Gastroesophageal sphincter (tissue), 4 donors: ENCODE measurements around the gene GGT6. TPM values are rescaled to one million over a fixed set of nuclear protein-coding genes. Genes with fewer than 3 reads are reported as not detected.
A peak's percentile ranks its signal among the peaks of the same experiment; 100 is the strongest.
"Not testable (repeated sequence)": the region's sequence is repeated elsewhere in the genome, so short reads cannot be mapped to it uniquely, and the experiment has no call there.

Experiments
- ATAC-seq: fragments of 150-250 bp; one replicate; pipeline ENCODE4 v1.9.1; 2016; ENCODE audit warnings: mild to moderate bottlenecking, moderate library complexity
- H3K27ac ChIP-seq, 4 donors: fragments of 200-600 bp; sonication (generic) in 3 of 4; 1 replicate in 3 of 4; 2 replicates in 1 of 4; pipeline ENCODE4 v1.5.1; 2016 to 2019
- H3K27me3 ChIP-seq: fragments of 200-600 bp; sonication (generic); one replicate; pipeline ENCODE4 v1.5.1; 2019
- H3K36me3 ChIP-seq, 2 donors: fragments of 200-600 bp; sonication (generic); one replicate each; pipeline ENCODE4 v1.5.1; 2019; ENCODE audit warnings: control low read depth in 1 of 2
- H3K4me1 ChIP-seq, 3 donors: fragments of 200-600 bp; sonication (generic); 1 replicate in 2 of 3; 2 replicates in 1 of 3; pipeline ENCODE4 v1.5.1; 2016 to 2019; ENCODE audit warnings: control low read depth in 2 of 3
- H3K4me3 ChIP-seq, 2 donors: fragments of 200-600 bp; sonication (generic); one replicate each; pipeline ENCODE4 v1.5.1; 2019; ENCODE audit warnings: mild to moderate bottlenecking in 1 of 2, moderate library complexity in 1 of 2
- H3K9me3 ChIP-seq, 3 donors: fragments of 200-600 bp; sonication (generic); one replicate each; pipeline ENCODE4 v1.5.1; 2017 to 2019; ENCODE audit warnings: control low read depth in 2 of 3
- EP300 ChIP-seq: sonication (generic); formaldehyde crosslinking; IDR thresholded peaks from one replicate; pipeline ENCODE4 v1.6.1; 2017; ENCODE audit warnings: antibody characterized with exemption, mild to moderate bottlenecking
- POLR2A ChIP-seq, 2 donors: fragments of 450-650 bp; IDR thresholded peaks; one replicate each; pipeline ENCODE4 v1.6.1; 2017; ENCODE audit warnings: antibody characterized with exemption in 2 of 2, mild to moderate bottlenecking in 2 of 2, moderate library complexity in 1 of 2
- POLR2AphosphoS5 ChIP-seq: sonication (generic); formaldehyde crosslinking; IDR thresholded peaks from one replicate; pipeline ENCODE4 v1.6.1; 2017; ENCODE audit warnings: antibody characterized with exemption
- WGBS, 2 donors: methylation state at CpG; one replicate each; pipeline ENCODE4 v1.1.5; 2018; ENCODE audit warnings: low coverage in 1 of 2; 5-methylcytosine and 5-hydroxymethylcytosine counted together
- total RNA-seq, 4 donors: library from RNA; depleted of rRNA; stranded (reverse); fragments of >200 nt; gene quantifications; one replicate each; pipeline ENCODE4 v1.1.0, GENCODE V29; 2016
- TF ChIP-seq, protein P1 (sequence below), 4 experiments: fragments of 200-600 bp in 2 of 4; fragments of 450-650 bp in 2 of 4; sonication (generic) in 1 of 4; IDR thresholded peaks; one replicate each; pipeline ENCODE4 v1.5.1; 2017 to 2019; ENCODE audit warnings: antibody characterized with exemption in 4 of 4, mild to moderate bottlenecking in 2 of 4, moderate library complexity in 2 of 4

Gene GGT6
- total RNA-seq, 4 donors from 2014 or later: 0.27 to 5.9 (median 0.47) TPM; not detected in 1

DNA sequence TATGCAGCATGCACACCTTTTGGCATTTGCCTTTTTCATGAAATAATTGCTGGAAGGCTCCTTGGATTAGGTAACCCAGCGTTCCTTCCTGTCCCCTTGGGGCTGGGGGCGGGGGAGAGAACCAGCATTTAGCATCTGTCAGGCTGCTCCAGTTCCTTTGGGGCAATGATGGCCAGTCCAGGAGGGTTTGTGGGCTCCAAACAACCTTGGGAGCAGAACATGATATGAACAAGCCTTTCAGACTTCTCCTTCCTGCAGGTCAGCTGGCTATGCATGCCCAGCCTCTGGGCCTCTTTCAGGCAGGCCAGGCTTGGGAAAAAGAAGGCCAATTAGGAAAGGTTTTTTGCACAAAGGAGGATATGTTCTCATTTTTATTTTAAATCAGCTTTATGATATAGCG, 22.8 kb upstream of the GGT6 start:
- 69% methylated on average over 3 of the region's 3 CpGs; no CpG with 5 or more reads in 1 of the 2 donors for WGBS, 2 donors

GRCh38 chr17:4582691-4583090, 22.3 kb upstream of the GGT6 start:
- Histone ChIP-seq H3K27ac (no peak overlapping the region), H3K9me3 (no peaks in the 10 kb centered on the region), H3K27me3 (peaks cover 59% of the 10 kb centered on the region), H3K4me1 (peaks cover 0 to 32% (median 5%) of the 10 kb centered on the region in 3 donors), H3K36me3 (no peaks in the 10 kb centered on the region), H3K4me3 (no peak overlapping the region)
- WGBS, 2 donors: 89 to 90% methylated on average over 2 to 5 of the region's 8 CpGs
- ATAC-seq: no peak
- TF ChIP-seq, protein P1, sequence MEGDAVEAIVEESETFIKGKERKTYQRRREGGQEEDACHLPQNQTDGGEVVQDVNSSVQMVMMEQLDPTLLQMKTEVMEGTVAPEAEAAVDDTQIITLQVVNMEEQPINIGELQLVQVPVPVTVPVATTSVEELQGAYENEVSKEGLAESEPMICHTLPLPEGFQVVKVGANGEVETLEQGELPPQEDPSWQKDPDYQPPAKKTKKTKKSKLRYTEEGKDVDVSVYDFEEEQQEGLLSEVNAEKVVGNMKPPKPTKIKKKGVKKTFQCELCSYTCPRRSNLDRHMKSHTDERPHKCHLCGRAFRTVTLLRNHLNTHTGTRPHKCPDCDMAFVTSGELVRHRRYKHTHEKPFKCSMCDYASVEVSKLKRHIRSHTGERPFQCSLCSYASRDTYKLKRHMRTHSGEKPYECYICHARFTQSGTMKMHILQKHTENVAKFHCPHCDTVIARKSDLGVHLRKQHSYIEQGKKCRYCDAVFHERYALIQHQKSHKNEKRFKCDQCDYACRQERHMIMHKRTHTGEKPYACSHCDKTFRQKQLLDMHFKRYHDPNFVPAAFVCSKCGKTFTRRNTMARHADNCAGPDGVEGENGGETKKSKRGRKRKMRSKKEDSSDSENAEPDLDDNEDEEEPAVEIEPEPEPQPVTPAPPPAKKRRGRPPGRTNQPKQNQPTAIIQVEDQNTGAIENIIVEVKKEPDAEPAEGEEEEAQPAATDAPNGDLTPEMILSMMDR (IDR thresholded peaks at IDR 0.05): no peak
- no peak for TF ChIP-seq EP300
- TF ChIP-seq POLR2AphosphoS5: no peak
- TF ChIP-seq POLR2A (IDR thresholded peaks at IDR 0.05): no peak

More for the DNA sequence above, 22.8 kb upstream of the GGT6 start:
- Histone ChIP-seq H3K27me3 (peaks cover 59% of the 10 kb centered on the region), H3K4me3 (no peak overlapping the region), H3K27ac (peak overlapping the region in 1 of 4 donors; percentile 86), H3K36me3 (no peaks in the 10 kb centered on the region), H3K4me1 (peaks cover 0 to 32% (median 5%) of the 10 kb centered on the region in 3 donors), H3K9me3 (no peaks in the 10 kb centered on the region)
- TF ChIP-seq POLR2A (IDR thresholded peaks at IDR 0.05) (no peak), POLR2AphosphoS5 (no peak), EP300 (no peak)
- TF ChIP-seq, protein P1 (IDR thresholded peaks at IDR 0.05): no peak
- ATAC-seq: no peak

GRCh38 chr17:4582101-4582501, 21.7 kb upstream of the GGT6 start:
- no peak overlapping the region for H3K4me3 ChIP-seq
- TF ChIP-seq EP300 (no peak), POLR2A (IDR thresholded peaks at IDR 0.05) (no peak), POLR2AphosphoS5 (no peak)
- TF ChIP-seq, protein P1 (IDR thresholded peaks at IDR 0.05): no peak
- no peaks in the 10 kb centered on the region for H3K9me3 ChIP-seq
- H3K27ac ChIP-seq: no peak overlapping the region
- WGBS, 2 donors: 83% methylated on average over 1 of the region's 7 CpGs; no CpG with 5 or more reads in 1 of the 2 donors
- peaks cover 59% of the 10 kb centered on the region for H3K27me3 ChIP-seq
- peaks cover 0 to 32% (median 5%) of the 10 kb centered on the region in 3 donors for H3K4me1 ChIP-seq
- H3K36me3 ChIP-seq: no peaks in the 10 kb centered on the region
- ATAC-seq: no peak

GRCh38 chr17:4580291-4580690, 19.9 kb upstream of the GGT6 start:
- no peak overlapping the region for H3K27ac ChIP-seq
- no peak overlapping the region for H3K4me3 ChIP-seq
- H3K4me1 ChIP-seq: peaks cover 0 to 25% (median 5%) of the 10 kb centered on the region in 3 donors
- no CpG with 5 or more reads among the region's 7 CpGs for WGBS, 2 donors
- TF ChIP-seq, protein P1 (IDR thresholded peaks at IDR 0.05): no peak
- TF ChIP-seq POLR2A (IDR thresholded peaks at IDR 0.05): no peak
- no peak for TF ChIP-seq POLR2AphosphoS5
- TF ChIP-seq EP300: no peak
- H3K9me3 ChIP-seq: no peaks in the 10 kb centered on the region
- peaks cover 57% of the 10 kb centered on the region for H3K27me3 ChIP-seq
- no peak for ATAC-seq
- no peaks in the 10 kb centered on the region for H3K36me3 ChIP-seq

DNA sequence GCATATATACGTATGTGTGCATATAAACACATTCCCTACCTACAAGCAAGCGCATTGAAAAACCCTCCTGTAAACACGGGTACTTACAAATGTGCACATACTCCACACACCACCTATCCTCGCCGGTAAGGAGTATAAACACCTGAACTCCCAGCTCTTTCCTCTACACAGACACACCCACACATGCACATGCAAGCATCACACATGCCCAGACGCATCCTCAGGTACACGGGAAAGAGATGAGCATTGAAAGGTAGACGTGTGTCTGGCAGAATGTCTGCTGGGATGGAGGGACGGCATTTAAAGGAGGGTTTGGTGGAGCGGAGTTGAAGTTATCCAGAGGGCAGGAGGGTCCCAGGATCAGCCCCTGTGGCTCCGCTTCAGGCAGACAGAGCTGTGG, 19.3 kb upstream of the GGT6 start:
- H3K27me3 ChIP-seq: peaks cover 51% of the 10 kb centered on the region
- H3K4me1 ChIP-seq: peaks cover 0 to 19% (median 5%) of the 10 kb centered on the region in 3 donors
- no peak overlapping the region for H3K27ac ChIP-seq
- no peaks in the 10 kb centered on the region for H3K9me3 ChIP-seq
- no peak for TF ChIP-seq POLR2A (IDR thresholded peaks at IDR 0.05)
- TF ChIP-seq, protein P1 (IDR thresholded peaks at IDR 0.05): no peak
- TF ChIP-seq EP300: no peak
- no peak for TF ChIP-seq POLR2AphosphoS5
- WGBS, 2 donors: 82% methylated on average over 6 to 9 of the region's 11 CpGs
- H3K36me3 ChIP-seq: no peaks in the 10 kb centered on the region
- no peak for ATAC-seq
- H3K4me3 ChIP-seq: no peak overlapping the region

DNA sequence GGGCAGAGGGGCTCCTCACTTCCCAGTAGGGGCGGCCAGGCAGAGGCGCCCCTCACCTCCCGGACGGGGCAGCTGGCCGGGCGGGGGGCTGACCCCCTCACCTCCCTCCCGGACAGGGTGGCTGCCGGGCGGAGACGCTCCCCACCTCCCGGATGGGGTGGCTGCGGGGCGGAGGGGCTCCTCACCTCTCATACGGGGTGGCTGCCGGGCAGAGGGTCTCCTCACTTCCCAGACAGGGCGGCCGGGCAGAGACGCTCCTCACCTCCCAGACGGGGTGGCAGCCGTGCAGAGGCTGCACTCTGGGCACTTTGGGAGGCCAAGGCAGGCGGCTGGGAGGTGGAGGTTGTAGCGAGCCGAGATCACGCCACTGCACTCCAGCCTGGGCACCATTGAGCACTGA, 18.0 kb upstream of the GGT6 start:
- H3K4me1 ChIP-seq, H3K36me3 ChIP-seq, ATAC-seq, H3K27ac ChIP-seq, H3K4me3 ChIP-seq, H3K9me3 ChIP-seq: not testable (repeated sequence)
- H3K27me3 ChIP-seq: peaks cover 37% of the 10 kb centered on the region
- WGBS, 2 donors: no CpG with 5 or more reads among the region's 24 CpGs
